KMS-11 (cell line): ENCODE data around the gene SCYGR3.

ENCODE experiments used
- H2AFZ ChIP-seq: fragments of 200-600 bp; sonication (generic); 2 replicates; pipeline ENCODE4 v1.6.1; 2016; ENCODE audit warnings: antibody characterized with exemption, mixed run types, low read depth
- H3K27ac ChIP-seq: fragments of 200-600 bp; sonication (generic); 2 replicates; pipeline ENCODE4 v1.6.1; 2016; ENCODE audit warnings: mild to moderate bottlenecking, mixed run types
- H3K27me3 ChIP-seq: fragments of 200-600 bp; sonication (generic); 2 replicates; pipeline ENCODE4 v1.6.1; 2017; ENCODE audit warnings: mild to moderate bottlenecking, low read depth, mixed run types, moderate library complexity; ENCODE audit not compliant: insufficient read depth
- H3K36me3 ChIP-seq: fragments of 200-600 bp; sonication (generic); 2 replicates; pipeline ENCODE4 v1.6.1; 2017; ENCODE audit warnings: mild to moderate bottlenecking, mixed run types; ENCODE audit not compliant: insufficient read depth
- H3K4me1 ChIP-seq: fragments of 200-600 bp; sonication (generic); 2 replicates; pipeline ENCODE4 v1.6.1; 2016; ENCODE audit warnings: mild to moderate bottlenecking, low read depth, mixed run types; ENCODE audit not compliant: poor library complexity, severe bottlenecking
- H3K4me2 ChIP-seq: fragments of 200-600 bp; sonication (generic); 2 replicates; pipeline ENCODE4 v1.7.0; 2016; ENCODE audit warnings: mild to moderate bottlenecking, mixed run types
- H3K4me3 ChIP-seq: fragments of 200-600 bp; sonication (generic); IDR thresholded peaks from 2 replicates; pipeline ENCODE4 v1.6.1; 2017; ENCODE audit warnings: low read depth, low read length, mixed read lengths; ENCODE audit not compliant: insufficient read depth
- H3K79me2 ChIP-seq: fragments of 200-600 bp; sonication (generic); 2 replicates; pipeline ENCODE4 v1.6.1; 2016; ENCODE audit warnings: low read depth, mixed run types; ENCODE audit not compliant: insufficient read depth
- H3K9ac ChIP-seq: fragments of 200-600 bp; sonication (generic); 2 replicates; pipeline ENCODE4 v1.6.1; 2016; ENCODE audit warnings: mild to moderate bottlenecking, mixed run types
- H4K20me1 ChIP-seq: fragments of 200-600 bp; sonication (generic); 2 replicates; pipeline ENCODE4 v1.6.1; 2016; ENCODE audit warnings: mild to moderate bottlenecking, mixed run types; ENCODE audit not compliant: insufficient read depth
- TF ChIP-seq, protein P1 (sequence below): fragments of 200-600 bp; sonication (generic); conservative IDR thresholded peaks from 2 replicates; pipeline ENCODE4 v1.6.1; 2017; ENCODE audit warnings: low read depth, mild to moderate bottlenecking, antibody characterized with exemption, low read length, moderate library complexity, mixed read lengths

SCYGR3 gene

DNA sequence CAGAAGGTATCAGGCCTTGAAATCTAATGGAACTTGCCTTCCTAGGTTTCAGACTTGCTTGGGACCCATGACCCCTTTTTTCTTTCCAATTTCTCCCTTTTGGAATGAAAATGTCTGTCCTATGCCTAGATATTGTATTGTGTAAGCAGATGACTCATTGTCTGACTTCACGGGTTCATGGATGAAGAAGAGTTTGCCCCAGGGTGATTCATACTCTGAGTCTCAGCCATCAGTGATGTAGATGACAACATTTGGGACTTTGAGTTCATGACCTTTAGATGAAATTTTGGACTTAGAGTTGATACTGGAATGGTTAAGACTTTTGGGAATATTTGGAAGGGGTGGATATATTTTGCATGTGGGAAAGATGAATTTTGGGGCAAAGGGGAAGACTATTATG, 40.8 kb upstream of the SCYGR3 start:
- H3K27ac ChIP-seq: no peak overlapping the region
- H3K79me2 ChIP-seq: no peaks in the 10 kb centered on the region
- no peak overlapping the region for H3K4me3 ChIP-seq
- H2AFZ ChIP-seq: no peak overlapping the region
- peaks cover 10% of the 10 kb centered on the region for H3K4me1 ChIP-seq
- no peaks in the 10 kb centered on the region for H4K20me1 ChIP-seq
- TF ChIP-seq, protein P1, sequence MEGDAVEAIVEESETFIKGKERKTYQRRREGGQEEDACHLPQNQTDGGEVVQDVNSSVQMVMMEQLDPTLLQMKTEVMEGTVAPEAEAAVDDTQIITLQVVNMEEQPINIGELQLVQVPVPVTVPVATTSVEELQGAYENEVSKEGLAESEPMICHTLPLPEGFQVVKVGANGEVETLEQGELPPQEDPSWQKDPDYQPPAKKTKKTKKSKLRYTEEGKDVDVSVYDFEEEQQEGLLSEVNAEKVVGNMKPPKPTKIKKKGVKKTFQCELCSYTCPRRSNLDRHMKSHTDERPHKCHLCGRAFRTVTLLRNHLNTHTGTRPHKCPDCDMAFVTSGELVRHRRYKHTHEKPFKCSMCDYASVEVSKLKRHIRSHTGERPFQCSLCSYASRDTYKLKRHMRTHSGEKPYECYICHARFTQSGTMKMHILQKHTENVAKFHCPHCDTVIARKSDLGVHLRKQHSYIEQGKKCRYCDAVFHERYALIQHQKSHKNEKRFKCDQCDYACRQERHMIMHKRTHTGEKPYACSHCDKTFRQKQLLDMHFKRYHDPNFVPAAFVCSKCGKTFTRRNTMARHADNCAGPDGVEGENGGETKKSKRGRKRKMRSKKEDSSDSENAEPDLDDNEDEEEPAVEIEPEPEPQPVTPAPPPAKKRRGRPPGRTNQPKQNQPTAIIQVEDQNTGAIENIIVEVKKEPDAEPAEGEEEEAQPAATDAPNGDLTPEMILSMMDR: no peak
- no peaks in the 10 kb centered on the region for H3K36me3 ChIP-seq
- no peak overlapping the region for H3K9ac ChIP-seq
- no peak overlapping the region for H3K4me2 ChIP-seq
- H3K27me3 ChIP-seq: no peaks in the 10 kb centered on the region

DNA sequence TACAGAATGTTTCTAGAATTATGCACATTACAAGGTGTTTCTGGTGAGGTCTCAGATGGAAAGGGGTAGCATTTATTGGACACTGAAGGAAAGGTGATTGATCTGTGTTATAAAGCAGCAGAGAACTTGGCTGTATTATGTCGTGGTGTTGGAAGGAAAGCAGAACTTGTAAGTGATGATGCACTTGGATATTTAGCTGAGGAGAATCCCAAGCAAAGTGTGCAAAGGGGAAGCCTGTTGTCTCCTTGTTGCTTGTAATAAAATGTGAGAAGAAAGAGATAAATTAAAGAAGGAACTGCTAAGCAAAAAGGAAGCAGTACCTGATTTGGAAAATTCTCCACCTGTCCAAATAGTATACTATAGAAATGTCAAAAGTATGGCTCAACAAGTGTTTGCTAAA, 39.8 kb upstream of the SCYGR3 start:
- H3K79me2 ChIP-seq: no peaks in the 10 kb centered on the region
- H3K36me3 ChIP-seq: no peaks in the 10 kb centered on the region
- H2AFZ ChIP-seq: no peak overlapping the region
- H4K20me1 ChIP-seq: no peaks in the 10 kb centered on the region
- H3K27ac ChIP-seq: no peak overlapping the region
- H3K4me2 ChIP-seq: no peak overlapping the region
- H3K4me3 ChIP-seq: no peak overlapping the region
- TF ChIP-seq, protein P1: no peak
- no peaks in the 10 kb centered on the region for H3K27me3 ChIP-seq
- H3K9ac ChIP-seq: no peak overlapping the region
- H3K4me1 ChIP-seq: peaks cover 10% of the 10 kb centered on the region

DNA sequence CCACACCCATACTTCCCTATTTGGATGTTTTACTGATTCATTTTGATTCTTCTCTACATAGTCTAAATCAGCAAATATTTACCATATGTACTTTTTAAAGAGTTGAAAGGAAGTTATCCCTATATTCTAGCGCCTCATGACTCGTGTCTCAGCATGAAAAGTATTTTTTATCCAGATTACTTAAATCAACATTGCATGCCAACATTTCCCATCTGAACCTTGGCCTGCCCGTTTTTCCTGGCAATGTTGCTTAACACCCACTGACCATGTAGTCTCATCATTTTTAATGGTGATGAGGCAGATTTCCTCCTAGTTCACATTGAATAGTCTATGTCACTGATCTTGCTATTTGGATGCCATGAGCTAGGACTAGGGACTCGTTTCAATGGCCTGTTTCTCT, 38.8 kb upstream of the SCYGR3 start:
- Histone ChIP-seq H3K79me2 (no peaks in the 10 kb centered on the region), H3K36me3 (no peaks in the 10 kb centered on the region), H3K4me1 (peaks cover 10% of the 10 kb centered on the region), H3K4me3 (no peak overlapping the region), H4K20me1 (no peaks in the 10 kb centered on the region), H3K27me3 (no peaks in the 10 kb centered on the region), H3K4me2 (no peak overlapping the region), H2AFZ (no peak overlapping the region), H3K9ac (no peak overlapping the region), H3K27ac (no peak overlapping the region)
- TF ChIP-seq, protein P1: no peak

DNA sequence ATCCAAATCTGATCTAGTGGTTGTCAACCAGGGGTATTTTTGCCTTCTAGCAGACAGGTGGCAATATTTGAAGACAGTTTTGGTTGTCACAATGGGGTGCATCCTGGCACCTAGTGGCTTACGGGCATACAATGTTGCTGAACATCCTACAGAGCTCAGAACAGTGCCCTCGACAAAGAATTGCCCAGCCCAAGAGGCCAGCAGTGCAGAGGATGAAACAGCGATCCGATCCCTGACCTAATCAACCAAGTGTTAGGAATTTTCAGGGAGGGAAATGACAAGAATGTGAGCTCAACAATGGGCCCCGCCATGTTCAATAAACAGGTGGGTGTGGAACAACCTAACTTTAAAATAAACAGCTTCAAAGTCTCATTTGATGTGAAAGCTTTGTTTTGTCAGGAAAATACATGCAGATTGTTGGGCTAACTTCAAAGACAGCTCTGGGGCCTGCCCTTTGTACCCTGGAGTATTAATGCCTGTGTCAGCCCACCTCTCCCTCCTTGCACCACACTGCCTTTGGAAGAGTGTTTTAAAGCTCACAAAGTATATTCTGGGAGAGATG, 29.4 kb upstream of the SCYGR3 start:
- TF ChIP-seq, protein P1: no peak
- no peak overlapping the region for H3K4me2 ChIP-seq

More for the DNA sequence above, 29.4 kb upstream of the SCYGR3 start:
- Histone ChIP-seq H3K27ac (no peak overlapping the region), H3K4me1 (no peaks in the 10 kb centered on the region), H3K4me3 (no peak overlapping the region), H3K27me3 (no peaks in the 10 kb centered on the region), H3K9ac (no peak overlapping the region), H4K20me1 (no peaks in the 10 kb centered on the region), H3K79me2 (no peaks in the 10 kb centered on the region), H2AFZ (no peak overlapping the region), H3K36me3 (no peaks in the 10 kb centered on the region)
